Sigmoid colon (tissue), 7 donors: ENCODE measurements around the gene SLC5A1. TPM values are rescaled to one million over a fixed set of nuclear protein-coding genes. Genes with fewer than 3 reads are reported as not detected.
"Not testable (repeated sequence)": the region's sequence is repeated elsewhere in the genome, so short reads cannot be mapped to it uniquely, and the experiment has no call there.

Experiments
- DNase-seq: peaks from one replicate; pipeline ENCODE4 v3.0.0-alpha.2; 2019
- H3K27ac ChIP-seq, 4 donors: fragments of 200-600 bp; sonication (generic); one replicate each; pipeline ENCODE4 v1.5.1; 2016 to 2019; ENCODE audit warnings: mild to moderate bottlenecking in 1 of 4
- H3K27me3 ChIP-seq, 3 donors: fragments of 200-600 bp; sonication (generic); one replicate each; pipeline ENCODE4 v1.5.1; 2019; ENCODE audit warnings: mild to moderate bottlenecking in 1 of 3
- H3K36me3 ChIP-seq, 4 donors: fragments of 200-600 bp; sonication (generic); one replicate each; pipeline ENCODE4 v1.5.1; 2016 to 2019
- H3K4me1 ChIP-seq, 4 donors: fragments of 200-600 bp; sonication (generic); one replicate each; pipeline ENCODE4 v1.5.1; 2017 to 2019
- H3K4me3 ChIP-seq, 4 donors: fragments of 200-600 bp; sonication (generic); one replicate each; pipeline ENCODE4 v1.5.1; 2017 to 2019; ENCODE audit warnings: mild to moderate bottlenecking in 2 of 4, moderate library complexity in 1 of 4
- H3K9me3 ChIP-seq, 4 donors: fragments of 200-600 bp in 3 of 4; sonication (generic) in 3 of 4; one replicate each; pipeline versions ENCODE4 v1.5.1 to v1.6.1; 2013 to 2019
- CTCF ChIP-seq, 4 experiments: fragments of 450-650 bp in 3 of 4; fragments of 200-600 bp in 1 of 4; IDR thresholded peaks; one replicate each; pipeline ENCODE4 v1.5.1; 2016 to 2019; ENCODE audit warnings: antibody characterized with exemption in 4 of 4, mild to moderate bottlenecking in 3 of 4, moderate library complexity in 2 of 4
- EP300 ChIP-seq, 4 donors: sonication (generic); formaldehyde crosslinking; IDR thresholded peaks; one replicate each; pipeline ENCODE4 v1.6.1; 2017; ENCODE audit warnings: antibody characterized with exemption in 4 of 4
- POLR2A ChIP-seq, 2 donors: fragments of 450-650 bp; IDR thresholded peaks; one replicate each; pipeline ENCODE4 v1.6.1; 2016; ENCODE audit warnings: antibody characterized with exemption in 2 of 2, mild to moderate bottlenecking in 2 of 2, moderate library complexity in 2 of 2
- POLR2AphosphoS5 ChIP-seq, 4 donors: sonication (generic); formaldehyde crosslinking; IDR thresholded peaks; one replicate each; pipeline ENCODE4 v1.6.1; 2017; ENCODE audit warnings: antibody characterized with exemption in 4 of 4
- WGBS, 2 donors: extraction: QIAGEN DNeasy Blood & Tissue Kit; methylation state at CpG; one replicate each; pipeline ENCODE4 v1.1.7; 2013; 5-methylcytosine and 5-hydroxymethylcytosine counted together
- intact Hi-C: fragments of 100-400 bp; cut with DNase I; formaldehyde crosslinking; loops from one replicate; pipeline ENCODE4 v1.15.1; 2023
- polyA plus RNA-seq, 3 donors: library from polyadenylated mRNA; stranded (reverse); fragments of 200-250 nt; gene quantifications; one replicate each; pipeline ENCODE4 v1.2.3, GENCODE V29; 2013
- small RNA-seq, 3 donors: library from RNA; depleted of rRNA; stranded (forward); fragments of <200 nt; gene quantifications; one replicate each; pipeline ENCODE3, GENCODE V24; 2016
- total RNA-seq, 4 donors: library from RNA; depleted of rRNA; stranded (reverse); fragments of >200 nt; gene quantifications; one replicate each; pipeline ENCODE4 v1.1.0, GENCODE V29; 2016
- donor health status: healthy with polysubstance abuse.
- donor health status: Bipolar disorder and iron deficiency.
- donor health status: healthy.

SLC5A1 gene
- total and polyA plus RNA-seq, 7 donors: 2.4 to 28.8 (median 2.8) TPM; not detected in 4

- Histone ChIP-seq H3K4me1 (no peaks in the 10 kb centered on the region), H3K9me3 (no peaks in the 10 kb centered on the region), H3K27me3 (peaks cover 0 to 5% (median 0%) of the 10 kb centered on the region in 3 donors), H3K27ac (no peak within 1 kb of the TSS), H3K4me3 (no peak within 1 kb of the TSS), H3K36me3 (no peaks in the 10 kb centered on the region)
- WGBS, 2 donors: 82 to 89% methylated on average over 12 of the region's 12 CpGs
- no peak for TF ChIP-seq POLR2AphosphoS5 (IDR thresholded peaks at IDR 0.05)
- TF ChIP-seq POLR2A (IDR thresholded peaks at IDR 0.05): no peak
- TF ChIP-seq EP300 (IDR thresholded peaks at IDR 0.05): no peak
- TF ChIP-seq CTCF (IDR thresholded peaks at IDR 0.05): no peak
- no peak for DNase-seq
- intact Hi-C loops: no loop called here
Measured at GRCh38 chr22:32158712-32159533, 115.9 kb downstream of the SLC5A1 start, which contains the start of gene C22orf42. C22orf42 (minus strand) TSS chr22:32159303; CDS start chr22:32159215, 88 bp downstream.

- 83 to 87% methylated on average over 5 of the region's 5 CpGs for WGBS, 2 donors
- intact Hi-C loops: not testable (repeated sequence)
Measured at GRCh38 chr22:32160411-32160810, 117.3 kb downstream of the SLC5A1 start.

More at GRCh38 chr22:32160411-32160810, 117.3 kb downstream of the SLC5A1 start:
- H3K9me3 ChIP-seq, DNase-seq, H3K4me3 ChIP-seq, H3K27ac ChIP-seq, H3K4me1 ChIP-seq, H3K36me3 ChIP-seq: not testable (repeated sequence)
- H3K27me3 ChIP-seq: peaks cover 0 to 12% (median 0%) of the 10 kb centered on the region in 3 donors

Small RNA genes within 50 kb of the gene (small RNA-seq; reads per million reads assigned to genes)
- gene AP1B1P2: 0 reads per million in 3 donors

Other genes starting within 250 kb of the SLC5A1 start
- 100 to 1,000 TPM in 2 of 4 donors, 10 to 100 TPM in 2; 91.8 to 114 (median 101) TPM for gene YWHAH, start 98.7 kb upstream of the SLC5A1 start, total RNA-seq
- gene YWHAH, start 98.7 kb upstream of the SLC5A1 start, polyA plus RNA-seq: 100 to 1,000 TPM in 2 of 3 donors, 10 to 100 TPM in 1; 85.8 to 171 (median 130) TPM
- not detected for gene C22orf42, start 116.0 kb downstream of the SLC5A1 start, total RNA-seq
- not detected for gene C22orf42, start 116.0 kb downstream of the SLC5A1 start, polyA plus RNA-seq
- not detected for gene RFPL2, start 161.8 kb downstream of the SLC5A1 start, total RNA-seq
- not detected for gene RFPL2, start 161.8 kb downstream of the SLC5A1 start, polyA plus RNA-seq
- gene SLC5A4, start 212.1 kb downstream of the SLC5A1 start, total RNA-seq: 1 to 10 TPM in 1 of 4 donors, under 1 TPM in 1, not detected in 2; 0.36 to 1.1 TPM
- gene SLC5A4, start 212.1 kb downstream of the SLC5A1 start, polyA plus RNA-seq: under 1 TPM in 1 of 3 donors, not detected in 2; 0.16 TPM